HEK293 (cell line): ENCODE measurements around the gene PLP1.

Experiments used
- GLI2 ChIP-seq: fragments of 450-650 bp; formaldehyde crosslinking; IDR thresholded peaks from 2 replicates; pipeline ENCODE4; 2017; ENCODE audit warnings: missing biosample characterization, missing genetic modification characterization, low read depth, borderline replicate concordance
- GLIS1 ChIP-seq: fragments of 450-650 bp; formaldehyde crosslinking; IDR thresholded peaks from 2 replicates; pipeline ENCODE4 v1.5.1; 2016; ENCODE audit warnings: missing biosample characterization, missing genetic modification characterization
- HOXA7 ChIP-seq: sonication (generic); formaldehyde crosslinking; IDR thresholded peaks from 2 replicates; pipeline ENCODE4 v1.8.1; 2022; ENCODE audit warnings: missing genetic modification reagents, borderline replicate concordance
- KLF8 ChIP-seq: fragments of 450-650 bp; formaldehyde crosslinking; IDR thresholded peaks from 2 replicates; pipeline ENCODE4 v1.5.1; 2016; ENCODE audit warnings: missing biosample characterization, missing genetic modification characterization
- SALL2 ChIP-seq: fragments of 450-650 bp; formaldehyde crosslinking; IDR thresholded peaks from 2 replicates; pipeline ENCODE4 v1.5.0; 2017; ENCODE audit warnings: missing biosample characterization, mild to moderate bottlenecking, missing genetic modification characterization, borderline replicate concordance
- TCF7L2 ChIP-seq: IDR thresholded peaks from 2 replicates; pipeline ENCODE4 v1.6.1; 2011; ENCODE audit warnings: low read depth, mild to moderate bottlenecking, inconsistent platforms, low read length, moderate library complexity, borderline replicate concordance
- TRIM28 ChIP-seq: IDR thresholded peaks from 2 replicates; pipeline ENCODE4 v1.6.1; 2011; ENCODE audit warnings: low read length, control low read depth, borderline replicate concordance
- ZBTB1 ChIP-seq: fragments of 450-650 bp; formaldehyde crosslinking; IDR thresholded peaks from 2 replicates; pipeline ENCODE4 v1.5.1; 2016; ENCODE audit warnings: missing biosample characterization, missing genetic modification characterization
- ZBTB20 ChIP-seq: fragments of 450-650 bp; formaldehyde crosslinking; IDR thresholded peaks from 2 replicates; pipeline ENCODE4 v1.5.1; 2016; ENCODE audit warnings: missing biosample characterization, missing genetic modification characterization
- ZBTB21 ChIP-seq: fragments of 450-650 bp; formaldehyde crosslinking; IDR thresholded peaks from 2 replicates; pipeline ENCODE4 v1.5.1; 2017; ENCODE audit warnings: missing biosample characterization, missing genetic modification characterization
- ZBTB48 ChIP-seq: fragments of 450-650 bp; formaldehyde crosslinking; IDR thresholded peaks from 2 replicates; pipeline ENCODE4 v1.5.1; 2016; ENCODE audit warnings: missing biosample characterization, missing genetic modification characterization
- ZEB2 ChIP-seq: fragments of 450-650 bp; formaldehyde crosslinking; IDR thresholded peaks from 2 replicates; pipeline ENCODE4 v1.5.1; 2016; ENCODE audit warnings: missing biosample characterization, missing genetic modification characterization
- ZFHX2 ChIP-seq: fragments of 450-650 bp; formaldehyde crosslinking; conservative IDR thresholded peaks from 2 replicates; pipeline ENCODE4 v1.5.1; 2016; ENCODE audit warnings: missing biosample characterization, missing genetic modification characterization
- ZFP3 ChIP-seq: fragments of 450-650 bp; formaldehyde crosslinking; IDR thresholded peaks from 2 replicates; pipeline ENCODE4 v1.5.1; 2016; ENCODE audit warnings: low read depth, missing biosample characterization, missing genetic modification characterization
- ZFP41 ChIP-seq: fragments of 450-650 bp; formaldehyde crosslinking; IDR thresholded peaks from 2 replicates; pipeline ENCODE4 v1.5.1; 2016; ENCODE audit warnings: missing biosample characterization, missing genetic modification characterization, borderline replicate concordance
- ZIC2 ChIP-seq: fragments of 450-650 bp; formaldehyde crosslinking; IDR thresholded peaks from 2 replicates; pipeline ENCODE4 v1.5.1; 2016; ENCODE audit warnings: missing biosample characterization, missing genetic modification characterization
- ZNF140 ChIP-seq: fragments of 450-650 bp; formaldehyde crosslinking; IDR thresholded peaks from 2 replicates; pipeline ENCODE4 v1.5.1; 2016; ENCODE audit warnings: missing biosample characterization, missing genetic modification characterization
- ZNF175 ChIP-seq: fragments of 450-650 bp; formaldehyde crosslinking; IDR thresholded peaks from 2 replicates; pipeline ENCODE4 v1.5.1; 2016; ENCODE audit warnings: missing biosample characterization, missing genetic modification characterization
- ZNF223 ChIP-seq: fragments of 450-650 bp; formaldehyde crosslinking; IDR thresholded peaks from 2 replicates; pipeline ENCODE4 v1.5.1; 2016; ENCODE audit warnings: missing biosample characterization, missing genetic modification characterization
- ZNF404 ChIP-seq: fragments of 450-650 bp; formaldehyde crosslinking; IDR thresholded peaks from 2 replicates; pipeline ENCODE4 v1.5.1; 2017; ENCODE audit warnings: missing biosample characterization, missing genetic modification characterization
- ZNF600 ChIP-seq: fragments of 450-650 bp; formaldehyde crosslinking; IDR thresholded peaks from 2 replicates; pipeline ENCODE4 v1.5.1; 2016; ENCODE audit warnings: missing biosample characterization, missing genetic modification characterization
- ZNF610 ChIP-seq: fragments of 450-650 bp; formaldehyde crosslinking; IDR thresholded peaks from 2 replicates; pipeline ENCODE4 v1.5.1; 2016; ENCODE audit warnings: missing biosample characterization, missing genetic modification characterization, borderline replicate concordance
- ZNF629 ChIP-seq: fragments of 450-650 bp; formaldehyde crosslinking; IDR thresholded peaks from 2 replicates; pipeline ENCODE4 v1.5.1; 2017; ENCODE audit warnings: missing biosample characterization, missing genetic modification characterization
- ZNF701 ChIP-seq: fragments of 450-650 bp; formaldehyde crosslinking; IDR thresholded peaks from 2 replicates; pipeline ENCODE4 v1.5.1; 2016; ENCODE audit warnings: missing biosample characterization, missing genetic modification characterization
- ZNF777 ChIP-seq: fragments of 450-650 bp; formaldehyde crosslinking; IDR thresholded peaks from 2 replicates; pipeline ENCODE4 v1.5.1; 2017; ENCODE audit warnings: missing biosample characterization, missing genetic modification characterization, borderline replicate concordance
- TF ChIP-seq, protein P1 (sequence below): fragments of 450-650 bp; formaldehyde crosslinking; IDR thresholded peaks from 2 replicates; pipeline ENCODE4 v1.5.1; 2016; ENCODE audit warnings: missing biosample characterization, missing genetic modification characterization
- TF ChIP-seq, protein P2 (sequence below): fragments of 450-650 bp; formaldehyde crosslinking; IDR thresholded peaks from 2 replicates; pipeline ENCODE4 v1.5.1; 2017; ENCODE audit warnings: missing biosample characterization, missing genetic modification characterization
- TF ChIP-seq, protein P3 (sequence below): fragments of 450-650 bp; formaldehyde crosslinking; IDR thresholded peaks from 2 replicates; pipeline ENCODE4 v1.5.1; 2016; ENCODE audit warnings: missing biosample characterization, missing genetic modification characterization, low read depth
- TF ChIP-seq, protein P4 (sequence below): fragments of 450-650 bp; formaldehyde crosslinking; IDR thresholded peaks from 2 replicates; pipeline ENCODE4 v1.5.1; 2016; ENCODE audit warnings: missing biosample characterization, missing genetic modification characterization
- TF ChIP-seq, protein P5 (sequence below): fragments of 450-650 bp; formaldehyde crosslinking; optimal IDR thresholded peaks from 2 replicates; pipeline ENCODE3; 2016; ENCODE audit warnings: missing biosample characterization, mild to moderate bottlenecking, missing genetic modification characterization
- TF ChIP-seq, protein P6 (sequence below): fragments of 450-650 bp; formaldehyde crosslinking; IDR thresholded peaks from 2 replicates; pipeline ENCODE4 v1.5.1; 2017; ENCODE audit warnings: missing biosample characterization, missing genetic modification characterization

The PLP1 gene

DNA sequence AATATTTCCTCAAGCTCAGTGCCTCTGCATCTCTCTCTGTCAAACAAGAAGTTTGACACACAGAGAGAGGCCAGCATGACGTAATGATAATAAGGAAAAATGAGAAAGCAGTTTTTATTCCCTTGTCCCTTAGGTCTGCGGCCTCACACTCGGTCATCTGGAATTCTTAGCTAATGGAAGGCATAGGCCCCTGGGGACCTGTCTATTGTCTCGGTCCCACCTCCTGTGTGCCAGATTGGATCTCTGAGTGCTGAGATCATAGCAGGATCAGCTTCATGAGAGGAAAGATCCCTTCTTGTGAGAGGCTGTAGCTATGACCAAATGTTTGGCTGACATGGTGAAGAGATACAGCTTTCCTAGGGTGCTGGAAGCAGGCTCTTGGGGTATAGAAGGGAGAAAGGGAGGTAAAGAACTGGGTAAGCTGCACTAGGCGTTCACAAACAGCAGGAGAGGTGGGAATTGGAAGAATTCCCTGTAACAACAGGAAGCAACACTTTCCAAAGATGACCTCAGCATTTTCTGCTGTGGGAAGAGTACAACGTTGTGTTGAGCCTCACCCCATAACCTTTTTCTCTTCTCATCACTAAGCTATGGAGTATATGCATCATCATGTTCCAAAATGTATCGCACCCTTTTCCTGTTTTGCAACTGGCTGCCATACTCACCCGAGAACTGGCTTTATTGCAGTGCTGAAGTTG, 45.7 kb upstream of the PLP1 start (continued):
- TF ChIP-seq, protein P1, sequence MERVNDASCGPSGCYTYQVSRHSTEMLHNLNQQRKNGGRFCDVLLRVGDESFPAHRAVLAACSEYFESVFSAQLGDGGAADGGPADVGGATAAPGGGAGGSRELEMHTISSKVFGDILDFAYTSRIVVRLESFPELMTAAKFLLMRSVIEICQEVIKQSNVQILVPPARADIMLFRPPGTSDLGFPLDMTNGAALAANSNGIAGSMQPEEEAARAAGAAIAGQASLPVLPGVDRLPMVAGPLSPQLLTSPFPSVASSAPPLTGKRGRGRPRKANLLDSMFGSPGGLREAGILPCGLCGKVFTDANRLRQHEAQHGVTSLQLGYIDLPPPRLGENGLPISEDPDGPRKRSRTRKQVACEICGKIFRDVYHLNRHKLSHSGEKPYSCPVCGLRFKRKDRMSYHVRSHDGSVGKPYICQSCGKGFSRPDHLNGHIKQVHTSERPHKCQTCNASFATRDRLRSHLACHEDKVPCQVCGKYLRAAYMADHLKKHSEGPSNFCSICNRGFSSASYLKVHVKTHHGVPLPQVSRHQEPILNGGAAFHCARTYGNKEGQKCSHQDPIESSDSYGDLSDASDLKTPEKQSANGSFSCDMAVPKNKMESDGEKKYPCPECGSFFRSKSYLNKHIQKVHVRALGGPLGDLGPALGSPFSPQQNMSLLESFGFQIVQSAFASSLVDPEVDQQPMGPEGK (tag by site-specific recombination) = no peak
- TF ChIP-seq, protein P2, sequence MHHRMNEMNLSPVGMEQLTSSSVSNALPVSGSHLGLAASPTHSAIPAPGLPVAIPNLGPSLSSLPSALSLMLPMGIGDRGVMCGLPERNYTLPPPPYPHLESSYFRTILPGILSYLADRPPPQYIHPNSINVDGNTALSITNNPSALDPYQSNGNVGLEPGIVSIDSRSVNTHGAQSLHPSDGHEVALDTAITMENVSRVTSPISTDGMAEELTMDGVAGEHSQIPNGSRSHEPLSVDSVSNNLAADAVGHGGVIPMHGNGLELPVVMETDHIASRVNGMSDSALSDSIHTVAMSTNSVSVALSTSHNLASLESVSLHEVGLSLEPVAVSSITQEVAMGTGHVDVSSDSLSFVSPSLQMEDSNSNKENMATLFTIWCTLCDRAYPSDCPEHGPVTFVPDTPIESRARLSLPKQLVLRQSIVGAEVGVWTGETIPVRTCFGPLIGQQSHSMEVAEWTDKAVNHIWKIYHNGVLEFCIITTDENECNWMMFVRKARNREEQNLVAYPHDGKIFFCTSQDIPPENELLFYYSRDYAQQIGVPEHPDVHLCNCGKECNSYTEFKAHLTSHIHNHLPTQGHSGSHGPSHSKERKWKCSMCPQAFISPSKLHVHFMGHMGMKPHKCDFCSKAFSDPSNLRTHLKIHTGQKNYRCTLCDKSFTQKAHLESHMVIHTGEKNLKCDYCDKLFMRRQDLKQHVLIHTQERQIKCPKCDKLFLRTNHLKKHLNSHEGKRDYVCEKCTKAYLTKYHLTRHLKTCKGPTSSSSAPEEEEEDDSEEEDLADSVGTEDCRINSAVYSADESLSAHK (tag by site-specific recombination) = no peak
- TF ChIP-seq SALL2 (tag by site-specific recombination) (no peak), ZBTB20 (peak; percentile 39; the same call in 1 of the 2 replicates), TRIM28 (peak; percentile 53; the same call in 1 of the 2 replicates), TCF7L2 (no peak), ZNF404 (tag by site-specific recombination) (no peak), ZNF701 (tag by site-specific recombination) (no peak), ZFP3 (tag by site-specific recombination) (no peak), GLIS1 (tag by site-specific recombination) (peak; percentile 81), ZIC2 (peak; percentile 65), ZEB2 (0 out of 2 replicates have a peak, but pooled peaks have one; percentile 36), ZBTB1 (tag by site-specific recombination) (no peak), ZFP41 (tag by site-specific recombination) (no peak), ZNF175 (tag by site-specific recombination) (no peak), ZBTB48 (tag by site-specific recombination) (peak; percentile 48; the same call in 1 of the 2 replicates), ZFHX2 (tag by site-specific recombination) (no peak), ZNF600 (tag by site-specific recombination) (peak; percentile 39; the same call in 1 of the 2 replicates), ZNF629 (tag by site-specific recombination) (peak; percentile 93), GLI2 (no peak), ZNF777 (no peak), KLF8 (peak; percentile 59), ZNF140 (tag by site-specific recombination) (no peak), ZNF610 (tag by site-specific recombination) (no peak), ZBTB21 (peak; percentile 82), ZNF223 (tag by site-specific recombination) (no peak), HOXA7 (no peak)
- TF ChIP-seq, protein P3, sequence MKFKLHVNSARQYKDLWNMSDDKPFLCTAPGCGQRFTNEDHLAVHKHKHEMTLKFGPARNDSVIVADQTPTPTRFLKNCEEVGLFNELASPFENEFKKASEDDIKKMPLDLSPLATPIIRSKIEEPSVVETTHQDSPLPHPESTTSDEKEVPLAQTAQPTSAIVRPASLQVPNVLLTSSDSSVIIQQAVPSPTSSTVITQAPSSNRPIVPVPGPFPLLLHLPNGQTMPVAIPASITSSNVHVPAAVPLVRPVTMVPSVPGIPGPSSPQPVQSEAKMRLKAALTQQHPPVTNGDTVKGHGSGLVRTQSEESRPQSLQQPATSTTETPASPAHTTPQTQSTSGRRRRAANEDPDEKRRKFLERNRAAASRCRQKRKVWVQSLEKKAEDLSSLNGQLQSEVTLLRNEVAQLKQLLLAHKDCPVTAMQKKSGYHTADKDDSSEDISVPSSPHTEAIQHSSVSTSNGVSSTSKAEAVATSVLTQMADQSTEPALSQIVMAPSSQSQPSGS = peak; percentile 95
- TF ChIP-seq, protein P4, sequence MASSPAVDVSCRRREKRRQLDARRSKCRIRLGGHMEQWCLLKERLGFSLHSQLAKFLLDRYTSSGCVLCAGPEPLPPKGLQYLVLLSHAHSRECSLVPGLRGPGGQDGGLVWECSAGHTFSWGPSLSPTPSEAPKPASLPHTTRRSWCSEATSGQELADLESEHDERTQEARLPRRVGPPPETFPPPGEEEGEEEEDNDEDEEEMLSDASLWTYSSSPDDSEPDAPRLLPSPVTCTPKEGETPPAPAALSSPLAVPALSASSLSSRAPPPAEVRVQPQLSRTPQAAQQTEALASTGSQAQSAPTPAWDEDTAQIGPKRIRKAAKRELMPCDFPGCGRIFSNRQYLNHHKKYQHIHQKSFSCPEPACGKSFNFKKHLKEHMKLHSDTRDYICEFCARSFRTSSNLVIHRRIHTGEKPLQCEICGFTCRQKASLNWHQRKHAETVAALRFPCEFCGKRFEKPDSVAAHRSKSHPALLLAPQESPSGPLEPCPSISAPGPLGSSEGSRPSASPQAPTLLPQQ = peak; percentile 68; the same call in 1 of the 2 replicates
- TF ChIP-seq, protein P5, sequence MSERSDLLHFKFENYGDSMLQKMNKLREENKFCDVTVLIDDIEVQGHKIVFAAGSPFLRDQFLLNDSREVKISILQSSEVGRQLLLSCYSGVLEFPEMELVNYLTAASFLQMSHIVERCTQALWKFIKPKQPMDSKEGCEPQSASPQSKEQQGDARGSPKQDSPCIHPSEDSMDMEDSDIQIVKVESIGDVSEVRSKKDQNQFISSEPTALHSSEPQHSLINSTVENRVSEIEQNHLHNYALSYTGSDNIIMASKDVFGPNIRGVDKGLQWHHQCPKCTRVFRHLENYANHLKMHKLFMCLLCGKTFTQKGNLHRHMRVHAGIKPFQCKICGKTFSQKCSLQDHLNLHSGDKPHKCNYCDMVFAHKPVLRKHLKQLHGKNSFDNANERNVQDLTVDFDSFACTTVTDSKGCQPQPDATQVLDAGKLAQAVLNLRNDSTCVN (tag by site-specific recombination) = no peak
- TF ChIP-seq, protein P6, sequence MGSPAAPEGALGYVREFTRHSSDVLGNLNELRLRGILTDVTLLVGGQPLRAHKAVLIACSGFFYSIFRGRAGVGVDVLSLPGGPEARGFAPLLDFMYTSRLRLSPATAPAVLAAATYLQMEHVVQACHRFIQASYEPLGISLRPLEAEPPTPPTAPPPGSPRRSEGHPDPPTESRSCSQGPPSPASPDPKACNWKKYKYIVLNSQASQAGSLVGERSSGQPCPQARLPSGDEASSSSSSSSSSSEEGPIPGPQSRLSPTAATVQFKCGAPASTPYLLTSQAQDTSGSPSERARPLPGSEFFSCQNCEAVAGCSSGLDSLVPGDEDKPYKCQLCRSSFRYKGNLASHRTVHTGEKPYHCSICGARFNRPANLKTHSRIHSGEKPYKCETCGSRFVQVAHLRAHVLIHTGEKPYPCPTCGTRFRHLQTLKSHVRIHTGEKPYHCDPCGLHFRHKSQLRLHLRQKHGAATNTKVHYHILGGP (tag by site-specific recombination) = no peak
